T-helper 1 cell treated with Interleukin-12 subunit alpha and Interleukin-12 subunit beta and Interleukin-4 antibody, amounts not matched to agents 30 ng/mL and 1 ng/mL, for 36 hours (primary cell): Measurements from ENCODE around the gene IL16. TPM values are rescaled to one million over a fixed set of nuclear protein-coding genes. Genes with fewer than 3 reads are reported as not detected.

ENCODE experiments used
- intact Hi-C: fragments of 100-400 bp; cut with micrococcal nuclease; formaldehyde crosslinking; loops from one replicate; pipeline ENCODE4 v1.15.1; 2024
- total RNA-seq: library from RNA; stranded (reverse); gene quantifications from 2 replicates; pipeline ENCODE4 v1.2.3, GENCODE V29; 2022

Gene IL16
- 237 and 240 TPM in 2 replicates for total RNA-seq

- intact Hi-C loops = no loop called here
Observed at GRCh38 chr15:81196576-81197254, at the start of gene IL16. TSS of gene IL16 (plus strand) at chr15:81196879. CDS start at chr15:81225400, 28,521 bp downstream.

- intact Hi-C loops = no loop called here
Observed at GRCh38 chr15:81151389-81151788, 45.3 kb upstream of the IL16 start.

GRCh38 chr15:81152339-81152738 lies 44.3 kb upstream of the IL16 start:
- intact Hi-C loops = no loop called here

GRCh38 chr15:81152799-81153198 lies 43.9 kb upstream of the IL16 start:
- intact Hi-C loops = no loop called here

- intact Hi-C loops = loop anchor here (1.0 to 5.0 kb wide), 4 partner anchors 49 to 698 kb away; no protein-coding TSS in a partner anchor
Observed at GRCh38 chr15:81155375-81156218, 41.1 kb upstream of the IL16 start.

- intact Hi-C loops = loop anchor here (5.0 kb wide), 1 partner anchor 699 kb away; no protein-coding TSS in a partner anchor
Observed at GRCh38 chr15:81156324-81156723, 40.4 kb upstream of the IL16 start.

GRCh38 chr15:81157195-81157938 lies 39.3 kb upstream of the IL16 start:
- intact Hi-C loops = loop anchor here (5.0 kb wide), 1 partner anchor 700 kb away; no protein-coding TSS in a partner anchor

GRCh38 chr15:81157939-81158223 lies 38.8 kb upstream of the IL16 start:
- intact Hi-C loops = loop anchor here (5.0 kb wide), 1 partner anchor 701 kb away; no protein-coding TSS in a partner anchor

GRCh38 chr15:81158561-81158960 lies 38.1 kb upstream of the IL16 start:
- intact Hi-C loops = loop anchor here (5.0 kb wide), 1 partner anchor 701 kb away; no protein-coding TSS in a partner anchor

- intact Hi-C loops = no loop called here
Observed at GRCh38 chr15:81160312-81161159, 36.1 kb upstream of the IL16 start.

GRCh38 chr15:81161160-81161673 lies 35.5 kb upstream of the IL16 start:
- intact Hi-C loops = no loop called here

GRCh38 chr15:81161851-81162250 lies 34.8 kb upstream of the IL16 start:
- intact Hi-C loops = no loop called here

GRCh38 chr15:81163961-81164800 lies 32.5 kb upstream of the IL16 start:
- intact Hi-C loops = no loop called here

GRCh38 chr15:81165535-81165934 lies 31.1 kb upstream of the IL16 start:
- intact Hi-C loops = no loop called here

GRCh38 chr15:81166636-81167305 lies 29.9 kb upstream of the IL16 start:
- intact Hi-C loops = no loop called here

GRCh38 chr15:81168131-81168526 lies 28.6 kb upstream of the IL16 start:
- intact Hi-C loops = no loop called here

- intact Hi-C loops = no loop called here
Observed at GRCh38 chr15:81168644-81169043, 28.0 kb upstream of the IL16 start.

- intact Hi-C loops = no loop called here
Observed at GRCh38 chr15:81170511-81170910, 26.2 kb upstream of the IL16 start.

GRCh38 chr15:81171286-81171685 lies 25.4 kb upstream of the IL16 start:
- intact Hi-C loops = no loop called here
